OCI-LY7 (cell line): ENCODE results near the gene OR6B1. TPM values are rescaled to one million over a fixed set of nuclear protein-coding genes. Genes with fewer than 3 reads are reported as not detected.
"Not testable (repeated sequence)": the region's sequence is repeated elsewhere in the genome, so short reads cannot be mapped to it uniquely, and the experiment has no call there.

ENCODE experiments used
- BruUV-seq: library from RNA; stranded (reverse); fragments of 400-500 nt; replicated peaks from 2 replicates; lab custom pipeline; 2021; lab: Mats Ljungman, UMichigan
- CTCF ChIA-PET: fragments of 300-600 bp; sonication (Branson Sonifier 250); formaldehyde crosslinking; loops from one replicate; lab custom pipeline; 2022; ENCODE audit warnings: antibody characterized with exemption; ENCODE audit not compliant: unreplicated experiment; lab: Charles Lee
- POLR2A ChIA-PET: fragments of 300-600 bp; sonication (Branson Sonifier 250); formaldehyde crosslinking; loops from one replicate; lab custom pipeline; 2022; ENCODE audit warnings: antibody characterized with exemption; lab: Charles Lee
- DNase-seq: peaks from one replicate; pipeline ENCODE4 v3.0.0-alpha.2; 2015; ENCODE audit warnings: low spot score
- H2AFZ ChIP-seq: fragments of 200-600 bp; sonication (generic), shearing (Covaris generic); 2 replicates; pipeline ENCODE4 v1.6.1; 2014; ENCODE audit warnings: mild to moderate bottlenecking, antibody characterized with exemption, low read length, moderate library complexity
- H3K27ac ChIP-seq: fragments of 200-600 bp; sonication (generic); 2 replicates; pipeline ENCODE4 v1.5.1; 2014; ENCODE audit warnings: mixed run types, low read depth, mild to moderate bottlenecking, moderate library complexity, low read length, inconsistent platforms; ENCODE audit not compliant: poor library complexity, severe bottlenecking
- H3K36me3 ChIP-seq: fragments of 200-600 bp; sonication (generic); 2 replicates; pipeline ENCODE4 v1.6.1; 2014; ENCODE audit warnings: mild to moderate bottlenecking, antibody characterized with exemption, low read length, moderate library complexity, mixed read lengths; ENCODE audit not compliant: insufficient read depth
- H3K4me1 ChIP-seq: fragments of 200-600 bp; sonication (generic); 2 replicates; pipeline ENCODE4 v1.5.1; 2014; ENCODE audit warnings: mild to moderate bottlenecking, low read length; ENCODE audit not compliant: insufficient read depth, poor library complexity, severe bottlenecking
- H3K4me2 ChIP-seq: fragments of 200-600 bp; sonication (generic); 2 replicates; pipeline ENCODE4 v1.6.1; 2014; ENCODE audit warnings: mild to moderate bottlenecking, low read length
- H3K4me3 ChIP-seq: fragments of 200-600 bp; sonication (generic); 2 replicates; pipeline ENCODE4 v1.5.1; 2014; ENCODE audit warnings: mild to moderate bottlenecking, low read depth, low read length; ENCODE audit not compliant: poor library complexity, severe bottlenecking
- H3K79me2 ChIP-seq: fragments of 200-600 bp; sonication (generic); 2 replicates; pipeline ENCODE4 v1.6.1; 2016; ENCODE audit warnings: low read depth, mild to moderate bottlenecking, low read length, moderate library complexity, mixed read lengths; ENCODE audit not compliant: insufficient read depth
- H3K9me2 ChIP-seq: fragments of 200-600 bp; sonication (generic); 2 replicates; pipeline ENCODE4 v1.6.1; 2016; ENCODE audit warnings: mild to moderate bottlenecking, low read length, mixed read lengths; ENCODE audit not compliant: insufficient read depth
- H3K9me3 ChIP-seq: fragments of 200-600 bp; sonication (generic); 2 replicates; pipeline ENCODE4 v1.6.1; 2014; ENCODE audit warnings: mild to moderate bottlenecking, mixed run types, low read length, mixed read lengths
- H4K20me1 ChIP-seq: fragments of 200-600 bp; sonication (generic); 2 replicates; pipeline ENCODE4 v1.6.1; 2014; ENCODE audit warnings: mild to moderate bottlenecking, antibody characterized with exemption, low read length, moderate library complexity, mixed read lengths; ENCODE audit not compliant: insufficient read depth
- CTCF ChIP-seq: fragments of 200-600 bp; sonication (generic); conservative IDR thresholded peaks from 2 replicates; pipeline ENCODE4 v1.5.1; 2014; ENCODE audit warnings: mild to moderate bottlenecking, antibody characterized with exemption, low read length, moderate library complexity, mixed read lengths
- EZH2phosphoT487 ChIP-seq: fragments of 200-600 bp; sonication (generic); IDR thresholded peaks from 2 replicates; pipeline ENCODE4 v1.6.1; 2018; ENCODE audit warnings: low read depth, borderline replicate concordance, mild to moderate bottlenecking, mixed run types, antibody characterized with exemption, low read length, moderate library complexity, mixed read lengths
- intact Hi-C: fragments of 100-400 bp; cut with micrococcal nuclease; formaldehyde crosslinking; loops from one replicate; pipeline ENCODE4 v1.10.0; 2022; ENCODE audit not compliant: unreplicated experiment
- total RNA-seq, 2 experiments: library from RNA; depleted of rRNA in 1 of 2; stranded (reverse); fragments of >200 nt in 1 of 2; shearing (Covaris generic) in 1 of 2; gene quantifications; 2 replicates each; pipeline ENCODE4 v1.2.3, GENCODE V29; 2014 to 2022

Gene OR6B1
- total RNA-seq, 2 experiments from 2014 or later, result not detected

GRCh38 chr7:144048648-144049047, 48.5 kb downstream of the OR6B1 start, which contains the start of gene OR2A5:
TSS of gene OR2A5 (plus strand) at chr7:144048948. CDS start at chr7:144050402, 1,454 bp downstream.
- Histone ChIP-seq H3K27ac (no peak within 1 kb of the TSS), H3K4me3 (no peak within 1 kb of the TSS), H3K4me2 (no peak within 1 kb of the TSS), H3K4me1 (no peaks in the 10 kb centered on the region), H3K9me2 (no peaks in the 10 kb centered on the region), H3K36me3 (no peaks in the 10 kb centered on the region), H3K79me2 (no peaks in the 10 kb centered on the region), H2AFZ (no peak within 1 kb of the TSS), H3K9me3 (no peaks in the 10 kb centered on the region), H4K20me1 (no peaks in the 10 kb centered on the region)
- BruUV-seq, result no TSS peak
- DNase-seq, result no peak
- ChIA-PET CTCF (no interaction called here), POLR2A (interaction anchor here (0.7 kb wide), 1 partner anchor 11 kb away, joined by 4 read pairs; no protein-coding TSS in a partner anchor)
- no peak for TF ChIP-seq EZH2phosphoT487
- no peak for TF ChIP-seq CTCF
- intact Hi-C loops, result no loop called here

GRCh38 chr7:144049491-144049890, 49.4 kb downstream of the OR6B1 start:
- no peak for TF ChIP-seq EZH2phosphoT487
- no peak for TF ChIP-seq CTCF
- H2AFZ ChIP-seq, result no peak overlapping the region
- no peak overlapping the region for H3K4me2 ChIP-seq
- CTCF ChIA-PET, result no interaction called here
- BruUV-seq, result no TSS peak
- DNase-seq, result no peak
- H3K9me3 ChIP-seq, result no peaks in the 10 kb centered on the region
- POLR2A ChIA-PET, result no interaction called here
- H3K27ac ChIP-seq, result no peak overlapping the region
- H3K4me3 ChIP-seq, result no peak overlapping the region
- H3K36me3 ChIP-seq, result no peaks in the 10 kb centered on the region
- H3K79me2 ChIP-seq, result no peaks in the 10 kb centered on the region
- intact Hi-C loops, result no loop called here
- no peaks in the 10 kb centered on the region for H3K9me2 ChIP-seq
- H4K20me1 ChIP-seq, result no peaks in the 10 kb centered on the region
- H3K4me1 ChIP-seq, result no peaks in the 10 kb centered on the region

- H2AFZ ChIP-seq, result no peak overlapping the region
- intact Hi-C loops, result no loop called here
- H3K27ac ChIP-seq, result no peak overlapping the region
- no peaks in the 10 kb centered on the region for H3K79me2 ChIP-seq
- BruUV-seq, result no TSS peak
- no peaks in the 10 kb centered on the region for H3K9me2 ChIP-seq
- H3K4me1 ChIP-seq, result no peaks in the 10 kb centered on the region
- H3K9me3 ChIP-seq, result no peaks in the 10 kb centered on the region
- POLR2A ChIA-PET, result no interaction called here
- no peak overlapping the region for H3K4me2 ChIP-seq
- CTCF ChIA-PET, result no interaction called here
- no peak overlapping the region for H3K4me3 ChIP-seq
- no peak for TF ChIP-seq EZH2phosphoT487
- TF ChIP-seq CTCF, result no peak
- no peaks in the 10 kb centered on the region for H3K36me3 ChIP-seq
- no peaks in the 10 kb centered on the region for H4K20me1 ChIP-seq
- DNase-seq, result no peak
Measured at GRCh38 chr7:144050093-144050492, 50.0 kb downstream of the OR6B1 start.

- H2AFZ ChIP-seq, H3K4me3 ChIP-seq, H3K4me2 ChIP-seq, DNase-seq, H3K9me3 ChIP-seq, POLR2A ChIA-PET, BruUV-seq, intact Hi-C loops, H3K79me2 ChIP-seq, CTCF ChIA-PET, H3K9me2 ChIP-seq, H3K27ac ChIP-seq, H3K4me1 ChIP-seq, H3K36me3 ChIP-seq, H4K20me1 ChIP-seq: not testable (repeated sequence)
Measured at GRCh38 chr7:144050884-144051283, 50.8 kb downstream of the OR6B1 start.
